ENCODE results near the gene RELT.
A peak's percentile ranks its signal among the peaks of the same experiment; 100 is the strongest.

The RELT gene

DNA sequence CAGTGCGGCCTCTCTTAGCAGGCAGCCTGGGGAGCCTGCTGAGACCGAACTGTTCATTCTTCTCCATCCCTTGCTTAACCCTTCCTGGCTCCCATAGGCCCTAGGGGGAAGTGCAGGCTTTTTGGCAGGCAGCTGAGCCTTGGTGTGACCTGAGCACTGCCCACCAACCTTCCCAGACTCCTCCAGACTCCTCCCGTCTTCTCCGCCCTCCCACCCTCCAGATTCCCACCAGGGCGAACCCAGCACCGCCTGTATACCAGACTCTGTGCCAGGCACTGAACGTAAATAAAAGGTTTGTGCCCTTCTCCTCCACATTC, 7.9 kb downstream of the RELT start:
- Histone ChIP-seq H3K9me2 (ENCODE audit: low read depth, low read length) (no peaks in the 10 kb centered on the region), H3K4me3 (ENCODE audit: low read depth, low read length, poor library complexity, severe bottlenecking) (no peak overlapping the region), H3K9ac (ENCODE audit: low read length) (no peak overlapping the region), H3K4me2 (ENCODE audit: low read length) (peak overlapping the region; percentile 38; the same call in 1 of the 2 replicates), H3K4me1 (ENCODE audit: insufficient read depth, low read length, severe bottlenecking) (peaks cover 93% of the 10 kb centered on the region), H3K27ac (ENCODE audit: low read depth, low read length, poor library complexity, severe bottlenecking) (peak overlapping the region; percentile 88), H2AFZ (ENCODE audit: low read length) (no peak overlapping the region), H4K20me1 (ENCODE audit: insufficient read depth, low read length) (no peaks in the 10 kb centered on the region), H3F3A (ENCODE audit: insufficient read depth, low read length) (no peaks in the 10 kb centered on the region), H3K79me2 (ENCODE audit: insufficient read depth, low read length) (no peaks in the 10 kb centered on the region), H3K36me3 (ENCODE audit: insufficient read depth, low read length) (no peaks in the 10 kb centered on the region), H3K9me3 (ENCODE audit: low read length) (no peaks in the 10 kb centered on the region), H3K27me3 (ENCODE audit: insufficient read depth, low read length) (no peaks in the 10 kb centered on the region)
- no peak for TF ChIP-seq EZH2 (IDR thresholded peaks at IDR 0.05; ENCODE audit: borderline replicate concordance, low read length)
- TF ChIP-seq, protein P1, sequence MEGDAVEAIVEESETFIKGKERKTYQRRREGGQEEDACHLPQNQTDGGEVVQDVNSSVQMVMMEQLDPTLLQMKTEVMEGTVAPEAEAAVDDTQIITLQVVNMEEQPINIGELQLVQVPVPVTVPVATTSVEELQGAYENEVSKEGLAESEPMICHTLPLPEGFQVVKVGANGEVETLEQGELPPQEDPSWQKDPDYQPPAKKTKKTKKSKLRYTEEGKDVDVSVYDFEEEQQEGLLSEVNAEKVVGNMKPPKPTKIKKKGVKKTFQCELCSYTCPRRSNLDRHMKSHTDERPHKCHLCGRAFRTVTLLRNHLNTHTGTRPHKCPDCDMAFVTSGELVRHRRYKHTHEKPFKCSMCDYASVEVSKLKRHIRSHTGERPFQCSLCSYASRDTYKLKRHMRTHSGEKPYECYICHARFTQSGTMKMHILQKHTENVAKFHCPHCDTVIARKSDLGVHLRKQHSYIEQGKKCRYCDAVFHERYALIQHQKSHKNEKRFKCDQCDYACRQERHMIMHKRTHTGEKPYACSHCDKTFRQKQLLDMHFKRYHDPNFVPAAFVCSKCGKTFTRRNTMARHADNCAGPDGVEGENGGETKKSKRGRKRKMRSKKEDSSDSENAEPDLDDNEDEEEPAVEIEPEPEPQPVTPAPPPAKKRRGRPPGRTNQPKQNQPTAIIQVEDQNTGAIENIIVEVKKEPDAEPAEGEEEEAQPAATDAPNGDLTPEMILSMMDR (IDR thresholded peaks at IDR 0.05; ENCODE audit: low read length), result no peak

GRCh38 chr11:73384531-73384871, 8.3 kb downstream of the RELT start:
- Histone ChIP-seq H3K9me3 (ENCODE audit: low read length) (no peaks in the 10 kb centered on the region), H4K20me1 (ENCODE audit: insufficient read depth, low read length) (no peaks in the 10 kb centered on the region), H3K9me2 (ENCODE audit: low read depth, low read length) (no peaks in the 10 kb centered on the region), H3K27me3 (ENCODE audit: insufficient read depth, low read length) (no peaks in the 10 kb centered on the region), H3K27ac (ENCODE audit: low read depth, low read length, poor library complexity, severe bottlenecking) (peak overlapping the region; percentile 88), H3F3A (ENCODE audit: insufficient read depth, low read length) (no peaks in the 10 kb centered on the region), H3K4me1 (ENCODE audit: insufficient read depth, low read length, severe bottlenecking) (peaks cover 89% of the 10 kb centered on the region), H3K36me3 (ENCODE audit: insufficient read depth, low read length) (no peaks in the 10 kb centered on the region), H3K4me3 (ENCODE audit: low read depth, low read length, poor library complexity, severe bottlenecking) (no peak overlapping the region), H3K9ac (ENCODE audit: low read length) (no peak overlapping the region; the same call in 1 of the 2 replicates), H2AFZ (ENCODE audit: low read length) (no peak overlapping the region), H3K4me2 (ENCODE audit: low read length) (peak overlapping the region; percentile 33; the same call in 1 of the 2 replicates), H3K79me2 (ENCODE audit: insufficient read depth, low read length) (no peaks in the 10 kb centered on the region)
- TF ChIP-seq, protein P1 (IDR thresholded peaks at IDR 0.05; ENCODE audit: low read length), result no peak
- TF ChIP-seq EZH2 (IDR thresholded peaks at IDR 0.05; ENCODE audit: borderline replicate concordance, low read length), result no peak

DNA sequence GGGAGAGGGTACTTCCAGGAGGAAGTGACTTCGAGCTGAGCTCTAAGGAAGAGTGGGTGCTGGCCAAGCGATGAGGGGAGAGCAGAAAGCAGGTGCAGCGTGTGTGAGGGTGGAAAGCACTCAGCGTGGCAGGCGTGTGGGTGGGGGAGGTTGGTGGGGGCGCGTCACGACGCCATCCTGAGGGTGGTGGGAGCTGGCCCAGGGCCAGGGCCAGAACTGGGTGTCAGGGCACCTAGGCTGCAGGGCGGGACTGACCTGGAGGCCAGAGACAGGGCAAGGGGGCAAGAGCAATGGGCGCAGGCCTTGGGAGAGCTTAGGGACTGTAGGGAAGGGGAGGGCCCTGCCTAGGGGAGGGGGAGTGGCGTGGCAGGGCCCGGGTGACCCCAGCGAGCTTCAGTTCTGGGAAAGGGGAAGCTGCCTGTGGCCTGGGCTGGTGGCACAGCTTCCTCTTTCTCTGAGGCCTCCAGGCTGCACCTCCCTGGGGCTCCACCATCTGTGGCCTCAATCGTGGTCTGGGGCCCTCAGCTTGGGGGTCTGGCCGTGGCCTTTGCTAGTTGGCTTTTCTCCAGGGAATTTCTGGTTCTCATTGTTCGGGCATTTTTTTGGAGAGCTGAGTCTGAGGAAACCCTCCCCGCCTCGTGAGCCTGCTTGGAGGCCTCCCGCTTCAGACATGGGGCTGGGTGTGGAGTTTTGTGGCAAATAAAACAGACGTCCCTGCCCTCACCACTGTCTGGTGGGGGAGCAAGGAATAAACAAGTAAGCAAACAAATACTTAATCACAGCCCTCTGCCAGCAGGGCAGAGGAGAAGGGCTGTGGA, 8.9 kb downstream of the RELT start:
- Histone ChIP-seq H2AFZ (ENCODE audit: low read length) (no peak overlapping the region), H3K27ac (ENCODE audit: low read depth, low read length, poor library complexity, severe bottlenecking) (peak overlapping the region; percentile 88), H3K9me3 (ENCODE audit: low read length) (no peaks in the 10 kb centered on the region), H3K9me2 (ENCODE audit: low read depth, low read length) (no peaks in the 10 kb centered on the region), H3K36me3 (ENCODE audit: insufficient read depth, low read length) (no peaks in the 10 kb centered on the region), H3K4me3 (ENCODE audit: low read depth, low read length, poor library complexity, severe bottlenecking) (no peak overlapping the region), H4K20me1 (ENCODE audit: insufficient read depth, low read length) (no peaks in the 10 kb centered on the region), H3K27me3 (ENCODE audit: insufficient read depth, low read length) (no peaks in the 10 kb centered on the region), H3K9ac (ENCODE audit: low read length) (no peak overlapping the region; the same call in 1 of the 2 replicates), H3K4me2 (ENCODE audit: low read length) (peak overlapping the region; percentile 33; the same call in 1 of the 2 replicates), H3K79me2 (ENCODE audit: insufficient read depth, low read length) (no peaks in the 10 kb centered on the region), H3K4me1 (ENCODE audit: insufficient read depth, low read length, severe bottlenecking) (peaks cover 83% of the 10 kb centered on the region), H3F3A (ENCODE audit: insufficient read depth, low read length) (no peaks in the 10 kb centered on the region)
- TF ChIP-seq, protein P1 (IDR thresholded peaks at IDR 0.05; ENCODE audit: low read length), result no peak
- no peak for TF ChIP-seq EZH2 (IDR thresholded peaks at IDR 0.05; ENCODE audit: borderline replicate concordance, low read length)
